ENCODE results near the gene PES1. TPM values are rescaled to one million over a fixed set of nuclear protein-coding genes. Genes with fewer than 3 reads are reported as not detected.

The PES1 gene
- polyA plus RNA-seq, 1 experiment, result 109 TPM

DNA sequence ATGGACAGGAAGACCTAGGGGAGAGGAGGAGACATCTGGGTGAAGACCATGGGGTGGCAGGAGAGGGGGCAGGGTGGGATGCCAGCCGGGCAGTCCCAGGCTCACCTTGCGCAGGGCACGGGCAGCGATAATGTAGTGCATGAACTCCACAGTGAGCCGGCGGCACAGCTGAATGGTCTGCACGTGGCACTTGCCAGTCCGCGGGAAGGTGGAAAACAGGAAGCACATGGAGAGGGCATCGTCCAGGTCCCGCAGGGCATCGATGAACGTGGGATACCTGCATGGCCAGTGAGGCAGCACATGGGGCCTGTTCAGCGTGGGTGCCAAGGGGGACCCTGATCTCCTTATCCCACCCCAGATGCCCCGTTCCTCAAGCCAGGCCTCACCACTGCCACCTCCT lies 7.3 kb downstream of the PES1 start:
- Histone ChIP-seq H3K4me3 (ENCODE audit: low read depth, low read length) (no peak overlapping the region), H3K27me3 (ENCODE audit: control insufficient read depth, insufficient read depth, low read length) (no peaks in the 10 kb centered on the region), H3K36me3 (ENCODE audit: control insufficient read depth, insufficient read depth, low read length) (peaks cover 78% of the 10 kb centered on the region)
- ChIA-PET CTCF (no interaction called here), POLR2A (no interaction called here)
- TF ChIP-seq, protein P1, sequence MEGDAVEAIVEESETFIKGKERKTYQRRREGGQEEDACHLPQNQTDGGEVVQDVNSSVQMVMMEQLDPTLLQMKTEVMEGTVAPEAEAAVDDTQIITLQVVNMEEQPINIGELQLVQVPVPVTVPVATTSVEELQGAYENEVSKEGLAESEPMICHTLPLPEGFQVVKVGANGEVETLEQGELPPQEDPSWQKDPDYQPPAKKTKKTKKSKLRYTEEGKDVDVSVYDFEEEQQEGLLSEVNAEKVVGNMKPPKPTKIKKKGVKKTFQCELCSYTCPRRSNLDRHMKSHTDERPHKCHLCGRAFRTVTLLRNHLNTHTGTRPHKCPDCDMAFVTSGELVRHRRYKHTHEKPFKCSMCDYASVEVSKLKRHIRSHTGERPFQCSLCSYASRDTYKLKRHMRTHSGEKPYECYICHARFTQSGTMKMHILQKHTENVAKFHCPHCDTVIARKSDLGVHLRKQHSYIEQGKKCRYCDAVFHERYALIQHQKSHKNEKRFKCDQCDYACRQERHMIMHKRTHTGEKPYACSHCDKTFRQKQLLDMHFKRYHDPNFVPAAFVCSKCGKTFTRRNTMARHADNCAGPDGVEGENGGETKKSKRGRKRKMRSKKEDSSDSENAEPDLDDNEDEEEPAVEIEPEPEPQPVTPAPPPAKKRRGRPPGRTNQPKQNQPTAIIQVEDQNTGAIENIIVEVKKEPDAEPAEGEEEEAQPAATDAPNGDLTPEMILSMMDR (IDR thresholded peaks at IDR 0.05; ENCODE audit: insufficient read depth, low read depth, low read length), result no peak
- DNase-seq (ENCODE audit: low read depth), result no peak

DNA sequence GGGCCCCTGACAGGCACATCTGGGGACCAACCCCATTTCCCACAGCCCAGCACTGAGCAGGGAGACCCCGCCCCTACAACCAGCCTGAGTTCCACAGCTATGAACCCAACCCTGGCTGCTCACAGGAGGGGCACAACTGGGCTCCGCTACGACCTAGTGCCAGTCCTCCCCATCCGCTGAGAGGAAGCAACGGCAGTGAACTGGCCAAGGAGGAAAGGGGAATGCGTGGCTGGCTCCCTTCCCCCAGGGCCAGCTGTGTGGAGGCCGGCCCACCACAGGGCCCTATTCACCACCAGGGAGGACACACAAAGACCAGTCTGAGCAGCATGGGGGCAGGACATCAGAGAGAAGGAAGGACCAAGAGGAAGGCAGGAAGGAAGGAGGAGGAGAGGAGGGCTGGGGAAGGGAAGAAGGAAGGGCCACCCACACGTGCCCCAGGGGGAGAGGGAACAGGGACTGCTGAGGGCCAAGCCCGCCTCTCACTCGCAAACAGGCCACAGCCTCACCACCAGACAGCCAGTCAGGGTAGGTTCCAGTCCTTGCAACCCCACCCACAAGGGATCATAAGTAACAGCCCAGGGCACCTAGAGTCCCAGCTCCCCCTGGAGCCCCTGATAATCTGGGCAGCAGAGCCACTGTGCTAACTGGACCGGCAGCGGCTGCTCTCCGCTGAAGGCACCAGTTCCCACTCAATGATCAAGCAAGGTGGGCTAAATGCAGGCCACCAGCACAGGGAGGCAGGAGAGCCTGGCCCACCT lies 8.7 kb downstream of the PES1 start:
- DNase-seq (ENCODE audit: low read depth), result no peak
- H3K27me3 ChIP-seq (ENCODE audit: control insufficient read depth, insufficient read depth, low read length), result no peaks in the 10 kb centered on the region
- no peak overlapping the region for H3K4me3 ChIP-seq (ENCODE audit: low read depth, low read length)
- TF ChIP-seq, protein P1 (IDR thresholded peaks at IDR 0.05; ENCODE audit: insufficient read depth, low read depth, low read length), result no peak
- CTCF ChIA-PET, result no interaction called here
- peaks cover 82% of the 10 kb centered on the region for H3K36me3 ChIP-seq (ENCODE audit: control insufficient read depth, insufficient read depth, low read length)
- POLR2A ChIA-PET, result interaction anchor here (1.4 kb wide), 1 partner anchor 9 kb away, joined by 3 read pairs; the partner anchor contains the start of gene PES1

GRCh38 chr22:30582051-30582450 lies 9.7 kb downstream of the PES1 start:
- ChIA-PET CTCF (no interaction called here), POLR2A (interaction anchor here (1.4 kb wide), 1 partner anchor 10 kb away, joined by 3 read pairs; the partner anchor contains the start of gene PES1)
- H3K36me3 ChIP-seq (ENCODE audit: control insufficient read depth, insufficient read depth, low read length), result peaks cover 75% of the 10 kb centered on the region
- TF ChIP-seq, protein P1 (IDR thresholded peaks at IDR 0.05; ENCODE audit: insufficient read depth, low read depth, low read length), result no peak
- no peaks in the 10 kb centered on the region for H3K27me3 ChIP-seq (ENCODE audit: control insufficient read depth, insufficient read depth, low read length)
- H3K4me3 ChIP-seq (ENCODE audit: low read depth, low read length), result no peak overlapping the region
- no peak for DNase-seq (ENCODE audit: low read depth)

DNA sequence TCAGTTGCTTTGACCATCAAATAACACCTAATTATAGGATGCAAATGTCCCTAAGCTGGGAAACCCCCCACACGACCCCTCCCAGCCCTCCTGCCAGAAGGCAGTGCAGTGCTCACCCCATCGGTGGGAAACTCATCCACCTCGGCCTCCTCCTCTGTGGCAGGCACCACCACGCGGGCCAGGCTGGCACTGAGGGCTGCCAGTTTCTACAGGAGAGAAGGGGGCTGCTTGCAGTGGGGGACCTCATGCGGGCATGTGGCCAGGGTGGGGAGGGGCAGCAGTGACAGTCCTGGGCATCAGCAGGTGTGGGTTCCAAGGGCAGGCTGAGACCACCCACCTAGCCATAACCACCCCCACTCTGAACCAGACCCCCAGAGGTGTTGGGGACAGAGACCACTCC lies 10.8 kb downstream of the PES1 start:
- ChIA-PET CTCF (no interaction called here), POLR2A (no interaction called here)
- H3K4me3 ChIP-seq (ENCODE audit: low read depth, low read length), result no peak overlapping the region
- H3K27me3 ChIP-seq (ENCODE audit: control insufficient read depth, insufficient read depth, low read length), result no peaks in the 10 kb centered on the region
- no peak for DNase-seq (ENCODE audit: low read depth)
- TF ChIP-seq, protein P1 (IDR thresholded peaks at IDR 0.05; ENCODE audit: insufficient read depth, low read depth, low read length), result no peak
- H3K36me3 ChIP-seq (ENCODE audit: control insufficient read depth, insufficient read depth, low read length), result peaks cover 71% of the 10 kb centered on the region

- no peak overlapping the region for H3K4me3 ChIP-seq (ENCODE audit: low read depth, low read length)
- TF ChIP-seq, protein P1 (IDR thresholded peaks at IDR 0.05; ENCODE audit: insufficient read depth, low read depth, low read length), result no peak
- H3K36me3 ChIP-seq (ENCODE audit: control insufficient read depth, insufficient read depth, low read length), result peaks cover 56% of the 10 kb centered on the region
- DNase-seq (ENCODE audit: low read depth), result no peak
- no peaks in the 10 kb centered on the region for H3K27me3 ChIP-seq (ENCODE audit: control insufficient read depth, insufficient read depth, low read length)
- POLR2A ChIA-PET, result no interaction called here
- CTCF ChIA-PET, result no interaction called here
Observed at GRCh38 chr22:30578481-30578880, 13.2 kb downstream of the PES1 start.

All from BJ (cell line).